ENCODE results near the gene C16orf92.

C16orf92 gene

DNA sequence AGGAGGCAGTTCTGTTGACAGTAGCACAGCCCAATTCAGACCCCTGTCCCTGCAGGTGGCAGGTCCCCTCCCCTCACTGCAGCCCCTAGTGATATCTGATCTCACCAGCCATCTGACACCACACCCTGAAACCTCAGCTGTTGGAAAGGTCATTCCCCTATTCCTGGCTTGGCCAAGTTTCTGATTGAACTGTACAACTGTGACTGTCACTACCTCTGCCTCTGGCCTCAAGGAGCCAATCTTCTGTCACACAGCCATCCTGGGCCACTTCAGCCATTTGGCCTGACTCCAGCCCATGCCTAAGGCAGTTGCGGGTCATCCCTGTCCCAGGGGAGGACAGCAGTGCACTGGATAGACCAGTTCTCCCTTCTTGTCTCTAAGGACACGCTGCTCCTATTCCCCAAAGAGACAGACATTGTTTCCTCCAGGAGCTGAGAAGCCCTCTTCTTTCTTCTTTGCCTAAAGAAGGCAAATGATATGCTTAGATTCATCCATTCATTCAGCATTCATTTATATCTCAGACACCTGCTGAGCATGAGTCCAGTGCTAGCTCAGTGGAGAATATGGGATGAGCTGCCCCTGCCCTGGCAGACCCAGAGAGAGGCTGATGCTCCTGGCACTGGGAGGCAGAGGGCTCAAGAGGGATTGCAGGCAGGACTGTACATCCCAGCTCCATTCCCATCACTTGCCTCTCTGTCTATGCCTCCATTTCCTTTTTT lies 38.0 kb downstream of the C16orf92 start:
- no peak for DNase-seq (ENCODE audit: low spot score)

DNA sequence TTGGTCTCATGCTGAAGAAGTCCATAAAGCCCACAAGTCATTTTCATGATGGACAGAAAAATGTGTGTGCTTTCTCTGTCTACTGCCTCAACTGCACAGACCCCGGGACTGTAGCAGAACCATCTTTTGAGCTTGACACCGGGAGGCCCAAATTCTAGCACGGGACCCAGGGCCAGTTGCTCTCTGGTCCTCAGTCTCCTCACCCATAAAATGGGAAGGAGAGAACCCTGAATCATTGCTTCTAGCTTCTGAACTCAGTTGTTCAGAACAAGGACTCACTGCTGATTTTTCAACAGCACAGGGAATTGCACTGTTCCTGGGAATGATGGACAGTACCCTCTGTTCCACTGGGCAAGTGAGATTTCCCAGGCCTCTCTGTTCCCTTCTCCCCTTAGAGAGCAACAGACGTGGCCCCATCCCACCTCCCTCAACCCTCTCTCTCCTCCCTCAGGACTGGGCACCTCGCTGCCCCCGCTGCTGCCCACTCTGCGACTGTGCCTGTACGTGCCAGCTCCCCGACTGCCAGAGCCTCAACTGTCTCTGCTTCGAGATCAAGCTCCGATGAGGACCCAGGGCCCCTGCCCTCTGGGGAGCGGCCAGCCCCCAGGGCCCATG lies 40.4 kb downstream of the C16orf92 start:
- no peak for DNase-seq (ENCODE audit: low spot score)

DNA sequence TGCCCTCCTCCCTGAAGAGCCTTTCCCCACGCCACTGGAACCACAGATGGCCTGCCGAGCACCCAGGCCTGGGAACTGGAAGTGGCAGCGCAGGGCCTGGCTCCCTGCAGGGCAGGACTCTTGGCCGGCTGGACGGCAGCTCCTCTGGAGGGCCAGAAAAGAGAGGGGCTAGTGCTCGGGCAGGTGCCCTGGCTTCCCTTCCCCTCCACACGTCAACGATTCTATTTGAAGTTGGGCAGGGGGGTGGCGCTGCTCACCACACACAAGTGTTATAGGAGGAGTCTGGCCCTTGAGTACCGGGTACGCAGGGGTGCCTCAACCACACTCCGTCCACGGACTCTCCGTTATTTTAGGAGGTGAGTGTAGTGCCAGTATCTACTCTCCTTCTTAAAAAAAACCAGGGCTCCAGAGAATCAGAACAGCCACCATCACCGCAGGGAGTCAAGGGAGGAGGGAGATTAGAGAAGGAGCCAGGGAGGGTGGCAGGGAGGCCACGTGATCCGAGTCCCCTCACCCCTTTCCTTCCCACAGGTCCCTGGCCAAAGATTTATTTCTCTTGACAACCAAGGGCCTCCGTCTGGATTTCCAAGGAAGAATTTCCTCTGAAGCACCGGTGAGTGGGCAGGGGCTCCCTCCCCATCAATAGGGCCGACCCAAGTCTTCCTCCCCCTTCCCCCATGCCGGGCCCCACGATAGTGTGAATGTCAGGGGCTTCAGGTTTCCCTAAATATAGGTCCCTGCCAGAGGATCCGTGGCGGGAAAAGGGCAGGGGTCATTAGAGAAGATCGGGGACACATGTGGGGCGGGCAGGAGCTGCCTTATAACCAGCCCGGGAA lies 41.1 kb downstream of the C16orf92 start:
- DNase-seq (ENCODE audit: low spot score): no peak

DNA sequence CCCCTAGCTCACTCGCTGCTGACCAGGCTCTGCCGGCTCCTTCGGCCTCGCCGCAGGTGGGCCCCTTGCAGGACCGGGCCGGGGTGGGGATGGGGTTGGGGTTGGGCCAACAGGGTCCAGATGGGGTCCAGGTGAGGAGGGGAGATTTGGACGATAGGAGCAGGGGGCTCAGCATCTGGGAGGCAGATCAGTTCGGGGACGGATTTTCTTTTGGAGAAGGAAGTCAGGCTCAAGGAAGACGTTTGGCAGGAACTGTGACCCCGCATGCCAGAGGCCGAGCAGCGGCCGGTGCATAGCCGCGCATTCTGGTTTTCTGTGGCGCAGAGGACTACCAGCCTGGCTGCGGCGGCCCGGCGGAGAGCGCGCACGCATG lies 41.7 kb downstream of the C16orf92 start:
- DNase-seq (ENCODE audit: low spot score): no peak

DNA sequence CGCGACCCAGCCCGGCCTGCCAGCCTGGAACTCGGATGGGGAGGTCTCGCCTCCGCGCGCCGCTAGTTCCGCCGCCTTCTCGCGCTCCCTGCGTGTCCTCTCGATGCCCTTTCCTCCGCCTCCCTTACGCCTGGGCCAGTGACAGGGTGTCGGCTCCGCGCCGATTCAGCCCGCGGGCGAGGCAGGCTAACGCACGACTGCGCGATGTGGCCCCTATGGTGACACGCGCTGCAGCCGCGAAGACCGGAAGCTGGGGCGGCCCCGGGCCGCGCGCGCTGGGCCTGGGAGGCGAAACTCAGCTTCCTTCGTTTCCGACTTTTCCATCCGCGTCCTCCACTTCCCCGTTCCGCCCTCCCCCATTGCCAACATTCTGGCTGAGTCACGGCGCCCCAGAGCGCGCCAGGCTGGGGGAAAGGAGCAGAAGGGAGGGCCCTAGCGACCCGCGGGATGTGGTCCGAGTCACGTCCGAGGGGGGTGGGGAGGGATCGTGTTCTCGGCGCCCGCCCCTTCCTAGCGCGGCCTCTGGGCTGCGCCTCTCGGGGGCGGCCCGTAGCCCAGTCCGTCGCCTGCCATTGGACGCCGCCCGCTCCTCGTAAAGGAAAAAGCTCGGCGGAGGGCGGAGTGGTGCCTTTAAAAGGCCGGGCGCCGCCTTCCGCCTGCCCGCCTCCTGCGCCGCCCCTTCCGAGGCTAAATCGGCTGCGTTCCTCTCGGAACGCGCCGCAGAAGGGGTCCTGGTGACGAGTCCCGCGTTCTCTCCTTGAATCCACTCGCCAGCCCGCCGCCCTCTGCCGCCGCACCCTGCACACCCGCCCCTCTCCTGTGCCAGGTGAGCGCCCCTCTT lies 42.3 kb downstream of the C16orf92 start, which contains the start of gene ALDOA:
Gene ALDOA (plus strand): TSS at position 659 of the 841 bp plus-strand sequence. CDS start 1,138 bp downstream, outside the sequence.
- peak; percentile 96 for DNase-seq (ENCODE audit: low spot score)

DNA sequence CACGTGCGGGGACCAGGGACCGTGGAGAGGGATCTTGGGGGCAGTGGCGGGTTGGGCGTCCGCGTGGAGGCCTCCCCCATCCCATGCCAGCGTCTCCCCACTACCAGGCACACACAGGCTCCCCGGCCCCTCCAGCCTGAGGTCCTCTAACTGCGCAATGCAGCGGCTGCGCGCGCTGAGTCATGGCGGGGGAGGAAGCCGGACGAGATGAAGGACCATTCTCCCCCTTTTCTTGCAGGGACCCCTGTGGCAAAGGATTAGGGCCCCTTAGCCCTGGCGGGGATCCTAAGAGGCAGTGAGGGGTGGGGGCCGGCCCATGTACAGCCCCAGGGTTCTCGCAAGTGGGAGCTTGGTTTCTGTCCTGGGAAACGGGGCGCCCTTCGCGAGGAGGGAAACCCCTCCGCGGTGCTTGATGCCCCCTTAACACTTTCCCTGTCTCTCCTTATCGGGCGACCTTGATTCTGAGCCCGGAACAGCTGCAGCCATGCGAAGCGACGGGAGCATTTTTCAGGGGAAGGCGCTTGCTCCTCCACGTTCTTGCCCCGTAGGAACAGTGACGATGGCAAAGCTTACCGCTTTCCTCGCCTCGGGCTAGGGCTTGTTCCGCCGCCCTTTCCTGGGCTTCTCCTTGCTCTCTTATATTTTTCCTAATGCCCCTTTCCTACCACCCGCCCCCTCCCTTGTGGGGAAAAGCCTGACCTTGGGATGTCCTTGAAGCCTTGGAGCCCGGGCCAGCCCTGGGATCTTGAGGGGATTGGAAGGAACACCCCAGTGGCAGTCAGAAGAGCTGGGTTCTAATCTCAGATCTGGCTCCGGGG lies 43.2 kb downstream of the C16orf92 start:
- peak; percentile 52 for DNase-seq (ENCODE audit: low spot score)

DNA sequence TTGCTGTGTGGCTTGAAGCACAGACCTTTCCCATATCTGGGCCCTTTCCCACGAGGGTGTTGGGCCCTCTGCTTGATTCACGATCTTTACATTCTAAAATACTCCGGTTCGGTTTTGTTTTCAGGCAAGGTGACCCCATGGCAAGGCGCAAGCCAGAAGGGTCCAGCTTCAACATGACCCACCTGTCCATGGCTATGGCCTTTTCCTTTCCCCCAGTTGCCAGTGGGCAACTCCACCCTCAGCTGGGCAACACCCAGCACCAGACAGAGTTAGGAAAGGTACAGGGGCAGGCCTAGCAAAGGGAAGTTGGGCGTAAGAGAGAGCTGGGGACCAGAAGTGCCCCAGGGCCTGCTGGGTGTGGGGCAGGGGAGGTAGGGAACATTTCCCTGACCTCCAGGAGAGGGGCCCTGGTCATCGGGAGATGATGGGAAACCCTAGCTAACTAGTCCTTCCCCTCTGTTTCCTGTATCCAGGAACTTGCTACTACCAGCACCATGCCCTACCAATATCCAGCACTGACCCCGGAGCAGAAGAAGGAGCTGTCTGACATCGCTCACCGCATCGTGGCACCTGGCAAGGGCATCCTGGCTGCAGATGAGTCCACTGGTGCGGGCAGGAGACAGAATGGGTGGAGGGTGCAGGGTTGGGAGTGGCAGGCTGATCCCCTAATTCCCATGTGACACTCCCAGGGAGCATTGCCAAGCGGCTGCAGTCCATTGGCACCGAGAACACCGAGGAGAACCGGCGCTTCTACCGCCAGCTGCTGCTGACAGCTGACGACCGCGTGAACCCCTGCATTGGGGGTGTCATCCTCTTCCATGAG lies 44.0 kb downstream of the C16orf92 start:
- DNase-seq (ENCODE audit: low spot score): no peak

DNA sequence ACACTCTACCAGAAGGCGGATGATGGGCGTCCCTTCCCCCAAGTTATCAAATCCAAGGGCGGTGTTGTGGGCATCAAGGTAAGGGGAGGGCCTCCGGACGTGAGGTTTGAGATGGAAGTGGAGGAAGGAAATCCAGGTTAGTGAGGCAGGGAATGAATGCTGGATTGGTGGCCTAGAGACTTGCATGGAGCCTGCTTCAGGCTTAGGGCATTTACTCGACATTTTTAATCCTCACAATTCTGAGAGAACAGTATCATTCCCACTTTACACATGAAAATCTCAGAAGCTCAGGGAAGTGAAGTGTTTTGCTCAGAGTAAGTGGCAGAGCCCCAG lies 44.6 kb downstream of the C16orf92 start:
- DNase-seq (ENCODE audit: low spot score): no peak

DNA sequence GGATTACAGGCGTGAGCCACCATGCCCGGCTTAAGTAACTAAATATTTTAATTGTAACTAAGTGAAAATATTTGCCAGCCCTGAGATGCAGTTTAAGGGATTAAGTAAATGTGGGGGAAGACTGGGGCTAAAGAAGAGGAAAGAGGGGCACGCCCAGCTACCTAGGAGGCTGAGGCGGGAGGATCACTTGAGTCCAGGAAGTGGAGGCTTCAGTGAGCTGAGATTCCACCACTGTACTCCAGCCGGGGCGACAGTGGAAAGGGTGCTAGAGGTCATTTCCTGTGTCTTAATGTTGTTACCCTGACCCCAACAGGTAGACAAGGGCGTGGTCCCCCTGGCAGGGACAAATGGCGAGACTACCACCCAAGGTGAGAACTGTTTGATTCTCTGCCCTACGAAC lies 45.3 kb downstream of the C16orf92 start:
- no peak for DNase-seq (ENCODE audit: low spot score)

DNA sequence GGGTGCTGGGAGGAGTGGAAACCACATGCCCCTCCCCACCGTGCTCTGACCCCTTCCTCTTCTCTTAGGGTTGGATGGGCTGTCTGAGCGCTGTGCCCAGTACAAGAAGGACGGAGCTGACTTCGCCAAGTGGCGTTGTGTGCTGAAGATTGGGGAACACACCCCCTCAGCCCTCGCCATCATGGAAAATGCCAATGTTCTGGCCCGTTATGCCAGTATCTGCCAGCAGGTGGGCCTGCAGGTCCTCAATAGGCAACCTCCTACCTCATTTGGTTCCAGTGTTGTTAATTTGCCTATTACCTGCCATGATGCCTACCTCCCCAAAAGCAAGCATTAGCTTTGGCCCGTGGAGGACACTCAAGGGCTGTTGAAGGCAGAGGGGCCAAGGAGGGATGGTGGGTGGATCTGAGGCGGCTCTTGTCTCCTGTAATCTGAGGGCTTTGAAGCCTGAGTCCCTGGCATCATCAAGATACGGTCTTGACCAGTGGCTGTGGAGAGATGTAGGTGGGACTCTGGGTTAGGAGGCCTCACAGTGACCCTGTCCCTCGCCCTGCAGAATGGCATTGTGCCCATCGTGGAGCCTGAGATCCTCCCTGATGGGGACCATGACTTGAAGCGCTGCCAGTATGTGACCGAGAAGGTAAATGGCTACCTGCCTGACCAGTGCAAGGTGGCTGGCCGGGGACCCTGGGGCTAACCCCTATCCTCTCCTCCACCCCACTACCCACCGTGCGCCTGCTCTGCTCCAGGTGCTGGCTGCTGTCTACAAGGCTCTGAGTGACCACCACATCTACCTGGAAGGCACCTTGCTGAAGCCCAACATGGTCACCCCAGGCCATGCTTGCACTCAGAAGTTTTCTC lies 46.0 kb downstream of the C16orf92 start:
- DNase-seq (ENCODE audit: low spot score): no peak

DNA sequence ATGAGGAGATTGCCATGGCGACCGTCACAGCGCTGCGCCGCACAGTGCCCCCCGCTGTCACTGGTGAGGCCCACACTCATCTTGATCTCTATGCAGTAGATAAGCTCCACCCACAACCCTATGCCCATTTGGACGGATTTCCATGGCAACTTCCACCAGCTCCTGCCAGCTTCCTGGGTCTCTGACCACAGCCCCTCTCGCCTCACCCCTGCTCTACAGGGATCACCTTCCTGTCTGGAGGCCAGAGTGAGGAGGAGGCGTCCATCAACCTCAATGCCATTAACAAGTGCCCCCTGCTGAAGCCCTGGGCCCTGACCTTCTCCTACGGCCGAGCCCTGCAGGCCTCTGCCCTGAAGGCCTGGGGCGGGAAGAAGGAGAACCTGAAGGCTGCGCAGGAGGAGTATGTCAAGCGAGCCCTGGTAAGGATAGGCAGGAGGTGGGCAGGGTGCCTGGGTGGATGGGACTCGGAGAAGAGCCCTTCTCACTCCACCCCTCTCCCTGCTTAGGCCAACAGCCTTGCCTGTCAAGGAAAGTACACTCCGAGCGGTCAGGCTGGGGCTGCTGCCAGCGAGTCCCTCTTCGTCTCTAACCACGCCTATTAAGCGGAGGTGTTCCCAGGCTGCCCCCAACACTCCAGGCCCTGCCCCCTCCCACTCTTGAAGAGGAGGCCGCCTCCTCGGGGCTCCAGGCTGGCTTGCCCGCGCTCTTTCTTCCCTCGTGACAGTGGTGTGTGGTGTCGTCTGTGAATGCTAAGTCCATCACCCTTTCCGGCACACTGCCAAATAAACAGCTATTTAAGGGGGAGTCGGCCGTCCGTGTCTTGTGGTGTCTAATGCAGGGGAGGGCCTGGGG lies 46.8 kb downstream of the C16orf92 start:
- DNase-seq (ENCODE audit: low spot score): no peak

DNA sequence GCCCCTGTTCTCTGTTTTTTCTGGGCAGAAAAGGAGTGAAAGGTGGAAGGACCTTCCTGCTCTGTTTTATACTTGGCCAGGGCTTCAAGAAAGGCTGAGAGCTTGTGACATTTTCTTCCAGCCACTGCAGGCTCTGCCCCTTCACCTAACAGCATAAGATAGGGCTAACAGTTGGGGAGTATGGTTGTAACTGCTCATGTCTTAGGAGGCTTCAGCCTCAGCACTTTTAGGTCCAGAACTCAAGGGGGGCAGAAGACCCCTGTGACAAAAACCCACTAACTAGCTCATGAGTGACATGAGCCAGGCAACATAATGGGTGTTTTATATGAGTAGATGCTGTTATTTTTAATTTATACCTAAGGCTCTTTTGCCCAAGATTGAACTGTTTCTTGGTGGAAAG lies 47.5 kb downstream of the C16orf92 start:
- DNase-seq (ENCODE audit: low spot score): no peak

Measured in AG08395 (cell line).